ENCODE data around the gene OXSM. TPM values are rescaled to one million over a fixed set of nuclear protein-coding genes. Genes with fewer than 3 reads are reported as not detected.

OXSM gene
- total RNA-seq: 15.5 TPM
- long read RNA-seq, transcript OXSM-201 (3 exons, 1,519 nt): major isoform, 12 of 17 reads
- long read RNA-seq, partial matches to known transcripts: 4 of 17 reads
- long read RNA-seq, other reads (novel, unspliced or antisense): 1 of 17 reads

DNA sequence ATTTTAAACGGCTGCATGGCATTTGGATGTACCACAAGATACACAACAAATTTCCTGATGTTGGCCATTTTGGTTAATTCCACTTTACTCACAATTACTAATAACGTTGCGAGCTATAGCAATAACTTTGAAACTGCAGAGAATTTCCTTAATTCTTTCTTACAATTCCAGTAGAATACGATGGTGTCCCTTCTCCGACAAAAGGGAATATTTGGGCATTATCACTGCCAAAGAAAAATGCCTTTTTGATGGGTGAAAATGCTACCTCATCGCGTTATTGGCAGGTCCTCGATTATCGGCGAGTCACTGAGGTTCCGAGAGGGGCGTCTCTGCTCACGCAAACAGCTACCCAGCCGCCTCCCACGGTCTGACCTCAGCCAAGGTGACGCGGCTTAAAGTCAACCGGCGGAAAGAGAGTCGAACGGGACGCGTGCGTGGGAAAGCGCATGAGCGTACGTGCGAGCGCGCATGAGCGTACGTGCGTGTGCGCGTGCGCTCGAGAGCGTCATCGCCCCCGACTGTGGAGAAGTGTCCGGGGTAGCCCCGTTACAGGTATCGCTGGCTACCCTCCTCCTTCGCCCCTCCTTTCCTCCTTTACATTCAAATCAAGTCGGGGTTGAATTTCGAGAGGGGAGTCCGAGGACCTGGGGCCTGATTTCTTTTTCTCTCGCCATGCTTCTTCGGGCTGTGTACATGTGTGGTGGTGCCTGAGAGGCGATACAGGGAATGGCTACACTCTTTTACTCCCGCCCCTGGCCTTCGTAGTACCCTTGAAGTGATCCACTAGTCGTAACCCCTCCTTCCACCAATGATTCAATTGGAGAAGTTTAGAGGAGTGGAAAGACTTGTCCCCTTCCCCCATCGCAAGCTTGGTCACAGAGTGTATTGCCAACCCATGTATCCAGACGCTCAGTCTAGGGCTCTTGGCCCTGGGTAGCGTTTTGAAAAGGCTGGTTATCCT, at the start of gene OXSM:
Gene OXSM, plus strand, starts transcription at position 495 of the 961 bp plus-strand sequence. CDS start 931 bp downstream, outside the sequence.
- intact Hi-C loops (cut with micrococcal nuclease): loop anchor here (10.0 kb wide), 1 partner anchor 125 kb away; the partner anchor contains the start of gene TOP2B
- DNase-seq (peak; percentile 94), ATAC-seq (peak; percentile 99)

DNA sequence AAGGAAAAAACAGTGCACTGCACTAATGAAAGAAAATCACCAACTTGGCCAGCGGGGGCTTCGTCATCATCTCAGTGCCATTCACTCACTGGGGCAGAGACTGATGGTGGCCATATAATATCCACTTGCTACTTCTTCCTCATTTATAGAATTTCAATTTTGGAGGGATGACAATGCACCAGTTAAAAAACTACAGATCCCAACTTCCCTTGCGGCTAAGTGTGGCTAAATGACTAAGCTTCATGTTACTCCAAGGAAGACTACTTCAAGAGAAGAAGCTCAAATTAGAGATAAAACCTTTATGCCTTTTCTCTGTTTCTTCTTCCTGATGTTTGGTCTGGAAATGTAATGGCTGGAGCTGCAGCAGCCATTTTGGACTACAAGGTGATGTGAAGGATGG, 45.4 kb upstream of the OXSM start:
- intact Hi-C loops (cut with micrococcal nuclease): no loop called here
- no peak for ATAC-seq
- no peak for DNase-seq

DNA sequence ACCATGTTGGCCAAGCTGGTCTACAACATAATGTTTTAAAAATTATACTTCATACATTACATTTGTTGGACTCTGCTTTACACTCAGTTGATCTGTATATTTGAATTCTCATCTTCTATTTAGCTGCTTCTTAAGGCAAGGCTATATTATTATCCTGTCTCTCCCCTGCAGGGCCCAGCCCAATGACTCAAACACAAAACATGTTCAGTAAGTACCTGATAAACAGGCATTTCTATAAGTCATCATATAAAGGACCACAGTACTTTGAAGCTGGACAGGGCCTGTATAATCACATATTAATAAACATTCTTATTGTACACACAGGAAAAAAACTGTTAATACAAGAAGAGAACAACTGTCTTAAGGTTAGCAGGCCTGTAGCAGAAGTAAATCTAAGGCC, 42.9 kb upstream of the OXSM start:
- no peak for DNase-seq
- intact Hi-C loops (cut with micrococcal nuclease): no loop called here
- ATAC-seq: no peak

DNA sequence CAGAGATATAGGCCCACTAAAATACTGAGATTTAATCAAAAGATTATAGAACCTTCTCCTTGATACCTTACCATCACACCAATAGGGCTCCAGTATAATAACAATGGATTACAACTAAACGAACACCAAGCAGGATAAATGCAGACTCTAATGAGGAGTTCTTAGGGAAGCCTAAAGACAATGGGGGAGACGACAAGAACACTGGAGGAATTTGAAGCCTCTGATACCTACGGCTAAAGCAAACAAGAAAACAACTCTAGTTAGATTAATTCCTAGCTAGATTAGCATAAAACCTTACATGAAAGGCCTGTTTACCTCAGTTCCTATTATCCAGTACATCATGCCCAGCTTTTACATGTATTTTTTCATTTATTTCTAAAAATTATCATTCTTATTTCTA, 41.7 kb upstream of the OXSM start:
- DNase-seq (no peak), ATAC-seq (no peak)
- intact Hi-C loops (cut with micrococcal nuclease): no loop called here

DNA sequence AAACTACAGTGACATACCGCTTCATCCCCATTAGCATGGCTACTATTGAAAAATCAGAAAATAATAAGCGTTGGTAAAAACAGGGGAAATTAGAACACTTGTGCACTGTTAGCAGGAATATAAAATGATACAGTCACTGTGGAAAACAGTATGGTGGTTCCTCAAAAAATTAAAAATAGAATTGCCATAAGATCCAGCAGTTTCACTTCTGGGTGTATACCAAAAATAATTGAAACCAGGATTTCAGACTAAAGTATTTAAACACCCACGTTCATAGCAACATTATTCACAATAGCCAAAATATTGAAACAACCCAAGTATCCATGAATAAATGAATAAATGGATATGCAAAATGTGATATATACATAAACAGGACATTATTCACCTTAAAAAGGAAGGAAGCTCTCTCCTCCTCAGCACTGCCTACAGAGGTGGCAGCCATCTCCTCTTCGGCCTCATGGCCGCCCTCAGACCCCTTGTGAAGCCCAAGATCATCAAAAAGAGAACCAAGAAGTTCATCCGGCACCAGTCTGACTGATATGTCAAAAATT, 40.8 kb upstream of the OXSM start:
- DNase-seq (no peak), ATAC-seq (no peak)
- intact Hi-C loops (cut with micrococcal nuclease): no loop called here

DNA sequence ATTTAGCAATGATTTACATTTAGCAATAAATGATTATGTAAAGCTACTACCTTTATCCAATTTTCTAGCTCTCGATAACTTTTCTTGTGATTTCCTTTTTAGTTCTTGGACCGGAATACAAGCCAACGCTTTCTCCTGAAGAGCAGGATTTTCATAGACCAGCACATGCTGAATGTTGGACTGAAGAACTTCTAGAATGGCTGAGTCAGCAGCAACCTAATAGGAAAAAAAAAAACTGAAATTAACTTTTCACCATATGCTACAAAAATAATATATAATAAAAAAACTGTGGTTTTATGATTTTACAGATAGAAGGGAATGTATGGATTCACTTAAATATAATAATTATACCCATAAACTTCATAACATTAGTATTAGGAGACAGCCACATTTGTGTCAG, 38.8 kb upstream of the OXSM start:
- intact Hi-C loops (cut with micrococcal nuclease): no loop called here
- no peak for ATAC-seq
- DNase-seq: no peak

DNA sequence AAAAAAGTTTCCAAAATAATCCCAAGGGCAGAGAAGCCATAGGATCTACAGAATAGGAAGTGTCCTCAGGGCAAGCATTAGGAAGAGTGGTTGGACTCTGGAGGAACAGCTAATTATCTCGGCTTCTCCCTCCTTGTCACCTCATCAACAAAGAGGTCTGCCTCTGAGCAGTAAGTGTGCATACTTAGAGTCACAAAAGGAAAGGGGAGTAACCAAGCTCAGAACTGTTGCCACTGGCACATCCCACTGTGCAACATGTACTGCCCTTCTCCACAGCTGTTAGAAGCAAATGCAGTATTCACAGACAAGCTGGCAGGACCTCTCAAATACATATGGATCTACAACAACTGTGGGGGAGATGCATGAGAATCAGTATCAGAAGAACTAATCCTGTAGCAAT, 38.2 kb upstream of the OXSM start:
- DNase-seq: no peak
- no peak for ATAC-seq
- intact Hi-C loops (cut with micrococcal nuclease): no loop called here

DNA sequence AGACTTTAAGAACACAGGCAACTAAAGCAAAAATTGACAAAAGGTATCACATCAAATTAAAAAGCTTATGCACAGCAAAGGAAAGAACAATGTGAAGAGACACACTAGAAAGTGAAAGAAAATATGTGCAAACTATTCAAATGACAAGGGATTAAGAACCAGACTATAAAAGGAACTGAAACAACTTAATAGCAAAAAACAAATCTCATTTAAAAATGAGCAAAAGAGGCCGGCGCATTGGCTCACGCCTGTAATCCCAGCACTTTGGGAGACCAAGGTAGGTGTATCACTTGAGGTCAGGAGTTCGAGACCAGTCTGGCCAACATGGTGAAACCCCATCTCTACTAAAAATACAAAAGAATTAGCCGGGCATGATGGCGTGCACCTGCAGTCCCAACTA, 21.0 kb upstream of the OXSM start:
- no peak for ATAC-seq
- intact Hi-C loops (cut with micrococcal nuclease): no loop called here
- DNase-seq: no peak

DNA sequence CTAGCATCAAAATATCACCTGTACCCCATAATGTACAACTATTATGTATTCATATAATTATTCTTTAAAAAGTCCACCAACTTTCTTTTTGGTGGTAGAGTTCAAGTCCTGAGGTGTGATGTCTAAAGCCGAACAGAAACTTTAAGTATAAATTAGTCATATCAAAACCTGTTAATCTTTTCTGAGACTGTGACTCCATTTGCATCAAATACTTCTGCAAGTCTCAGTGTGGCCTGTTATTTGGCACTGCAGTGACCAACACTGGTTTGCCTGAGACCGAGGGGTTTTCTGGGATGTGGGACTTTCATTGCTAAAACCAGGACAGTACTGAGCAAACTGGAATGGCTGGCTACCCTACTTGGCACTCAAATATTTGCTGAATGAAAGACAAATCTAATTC, 14.0 kb upstream of the OXSM start:
- DNase-seq: no peak
- no peak for ATAC-seq
- intact Hi-C loops (cut with micrococcal nuclease): no loop called here

DNA sequence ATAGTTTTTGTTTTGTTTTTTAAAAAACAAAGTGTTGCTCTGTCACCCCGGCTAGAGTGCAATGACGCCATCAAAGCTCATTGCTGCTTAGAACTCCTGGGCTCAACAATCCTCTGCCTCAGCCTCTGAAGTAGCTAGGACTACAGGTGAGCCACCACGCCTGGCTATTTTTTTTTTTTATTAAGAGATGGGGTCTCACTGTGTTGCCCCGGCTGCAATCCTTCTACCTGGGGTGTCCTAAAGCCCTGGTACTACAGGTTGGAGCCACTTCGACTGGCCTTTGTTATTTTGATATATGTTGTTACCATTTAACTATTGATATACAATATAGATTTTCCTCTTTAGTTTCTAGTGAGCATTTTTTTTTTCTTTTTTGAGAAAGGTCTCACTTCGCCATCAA, 9.3 kb upstream of the OXSM start:
- intact Hi-C loops (cut with micrococcal nuclease): loop anchor here (10.0 kb wide), 1 partner anchor 116 kb away; the partner anchor contains the start of gene TOP2B
- no peak for ATAC-seq
- no peak for DNase-seq

DNA sequence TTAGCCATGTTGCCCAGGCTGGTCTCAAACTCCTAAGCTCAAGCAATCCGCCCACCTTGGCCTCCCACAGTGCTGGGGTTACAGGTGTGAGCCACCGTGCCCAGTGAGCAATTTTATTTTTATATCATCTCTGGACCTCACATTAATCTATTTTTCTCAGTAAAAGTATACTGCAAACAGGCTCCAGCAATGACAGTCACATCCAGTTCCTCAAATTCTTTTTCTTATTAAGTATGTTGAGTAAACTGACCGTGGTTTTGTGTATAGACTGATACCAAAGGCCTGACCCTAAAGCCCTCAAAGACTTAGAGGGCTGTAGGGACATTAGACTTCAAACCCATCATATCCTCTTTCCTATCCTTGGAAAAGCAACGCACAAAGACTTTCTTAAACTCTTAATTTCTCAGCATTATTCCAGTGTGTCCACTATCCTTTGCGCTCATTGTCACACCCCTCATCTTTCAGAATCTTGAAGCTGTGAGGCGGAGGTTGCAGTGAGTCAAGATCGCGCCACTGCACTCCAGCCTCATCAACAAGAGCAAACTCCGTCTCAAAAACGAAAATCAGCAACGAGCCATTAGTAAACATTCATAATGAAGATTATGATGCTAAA, 8.6 kb upstream of the OXSM start:
- intact Hi-C loops (cut with micrococcal nuclease): loop anchor here (10.0 kb wide), 1 partner anchor 116 kb away; the partner anchor contains the start of gene TOP2B
- ATAC-seq (no peak), DNase-seq (no peak)

DNA sequence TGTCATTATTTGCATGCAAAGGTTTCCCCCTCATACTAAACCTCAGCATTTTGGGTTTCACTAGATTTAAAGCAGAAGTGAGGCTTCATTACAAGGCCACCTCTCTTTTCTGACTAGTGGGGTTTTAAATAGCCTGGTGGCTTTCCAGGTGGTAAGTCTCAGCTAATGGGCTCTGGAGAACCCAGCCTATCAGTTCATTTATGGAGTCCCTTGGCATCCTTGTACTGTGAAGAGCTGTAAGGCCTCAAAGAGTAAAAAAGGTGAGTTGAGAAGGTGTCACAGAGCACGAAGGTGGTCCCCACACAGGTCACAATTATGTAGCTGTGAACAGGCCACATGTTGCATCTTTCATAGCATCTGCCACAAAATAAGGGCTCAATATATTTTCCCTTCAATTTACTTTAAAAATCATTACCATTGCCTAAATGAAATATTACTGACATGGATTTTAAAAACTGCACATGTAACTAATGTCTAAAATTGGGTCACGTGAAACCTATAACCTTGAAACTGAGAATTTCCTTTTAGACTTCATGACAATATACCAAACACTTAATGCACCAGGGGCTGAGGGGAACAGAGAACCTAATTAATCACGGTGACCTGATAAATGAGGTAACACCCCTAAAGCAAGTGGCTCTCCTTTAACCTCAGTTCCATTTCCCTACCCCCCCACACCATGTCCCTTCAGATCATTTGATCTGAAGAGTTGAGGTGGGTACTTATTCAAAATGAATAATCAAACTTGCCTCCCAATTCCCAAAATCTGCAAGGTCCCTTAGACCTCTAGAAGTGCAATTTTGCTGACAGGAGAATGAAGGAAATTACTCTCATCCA, 7.9 kb upstream of the OXSM start:
- ATAC-seq (no peak), DNase-seq (no peak)
- intact Hi-C loops (cut with micrococcal nuclease): loop anchor here (10.0 kb wide), 1 partner anchor 117 kb away; the partner anchor contains the start of gene TOP2B

DNA sequence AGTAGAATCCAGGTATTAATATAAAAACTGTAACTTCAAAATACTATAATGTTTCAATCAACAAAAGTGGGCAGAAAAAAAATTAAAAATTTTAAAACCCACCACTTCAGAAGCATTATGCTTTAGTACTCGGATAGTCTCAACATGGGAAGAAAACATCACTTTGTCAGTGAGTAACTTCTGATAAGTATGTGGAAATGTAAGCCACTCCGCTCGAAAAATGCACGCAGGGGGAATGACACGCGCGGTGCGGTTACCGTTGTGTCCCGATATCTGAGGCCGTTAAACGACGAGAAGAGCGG, 7.3 kb upstream of the OXSM start:
- ATAC-seq (no peak), DNase-seq (no peak)
- intact Hi-C loops (cut with micrococcal nuclease): loop anchor here (10.0 kb wide), 1 partner anchor 118 kb away; the partner anchor contains the start of gene TOP2B

DNA sequence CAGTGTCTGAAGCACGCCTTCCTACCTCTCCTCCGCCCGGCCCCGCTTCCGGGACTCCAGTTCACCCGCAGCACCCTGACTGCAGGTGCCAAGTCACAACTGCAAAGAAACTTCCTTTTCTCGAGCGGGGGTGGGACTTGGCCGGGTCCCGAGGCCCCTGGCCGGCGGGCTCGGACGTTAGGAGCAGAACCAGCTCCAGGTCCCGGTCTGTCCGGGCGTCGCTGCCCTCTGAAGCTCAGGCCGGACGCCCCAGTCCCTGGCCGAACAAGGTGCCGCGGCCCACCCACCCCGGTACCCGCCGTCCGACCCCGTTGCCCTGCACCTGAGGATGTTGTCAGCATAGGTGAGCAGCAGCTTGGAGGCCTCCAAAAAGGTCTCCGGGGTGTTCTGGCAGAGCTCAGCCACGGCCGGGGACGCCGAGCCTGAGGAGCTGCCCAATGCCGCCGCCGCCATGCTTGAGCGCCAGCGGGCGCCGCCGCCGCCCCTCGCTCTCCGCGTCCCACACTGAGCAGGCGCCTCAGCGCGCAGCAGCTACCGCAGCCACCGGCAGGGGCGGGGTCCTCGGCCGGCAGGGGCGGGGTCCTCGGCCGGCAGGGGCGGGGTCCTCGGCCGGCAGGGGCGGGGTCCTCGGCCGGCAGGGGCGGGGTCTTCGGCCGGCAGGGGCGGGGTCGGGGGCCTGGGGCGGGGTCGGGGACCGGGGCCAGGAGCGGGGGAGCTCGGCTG, 6.8 kb upstream of the OXSM start, which contains the start of gene NGLY1:
Gene NGLY1, minus strand, starts transcription at position 506 of the 723 bp plus-strand sequence. Its CDS starts 53 bp downstream, at position 453.
- ATAC-seq (peak; percentile 98), DNase-seq (peak; percentile 94)
- intact Hi-C loops (cut with micrococcal nuclease): loop anchor here (10.0 kb wide), 1 partner anchor 118 kb away; the partner anchor contains the start of gene TOP2B

DNA sequence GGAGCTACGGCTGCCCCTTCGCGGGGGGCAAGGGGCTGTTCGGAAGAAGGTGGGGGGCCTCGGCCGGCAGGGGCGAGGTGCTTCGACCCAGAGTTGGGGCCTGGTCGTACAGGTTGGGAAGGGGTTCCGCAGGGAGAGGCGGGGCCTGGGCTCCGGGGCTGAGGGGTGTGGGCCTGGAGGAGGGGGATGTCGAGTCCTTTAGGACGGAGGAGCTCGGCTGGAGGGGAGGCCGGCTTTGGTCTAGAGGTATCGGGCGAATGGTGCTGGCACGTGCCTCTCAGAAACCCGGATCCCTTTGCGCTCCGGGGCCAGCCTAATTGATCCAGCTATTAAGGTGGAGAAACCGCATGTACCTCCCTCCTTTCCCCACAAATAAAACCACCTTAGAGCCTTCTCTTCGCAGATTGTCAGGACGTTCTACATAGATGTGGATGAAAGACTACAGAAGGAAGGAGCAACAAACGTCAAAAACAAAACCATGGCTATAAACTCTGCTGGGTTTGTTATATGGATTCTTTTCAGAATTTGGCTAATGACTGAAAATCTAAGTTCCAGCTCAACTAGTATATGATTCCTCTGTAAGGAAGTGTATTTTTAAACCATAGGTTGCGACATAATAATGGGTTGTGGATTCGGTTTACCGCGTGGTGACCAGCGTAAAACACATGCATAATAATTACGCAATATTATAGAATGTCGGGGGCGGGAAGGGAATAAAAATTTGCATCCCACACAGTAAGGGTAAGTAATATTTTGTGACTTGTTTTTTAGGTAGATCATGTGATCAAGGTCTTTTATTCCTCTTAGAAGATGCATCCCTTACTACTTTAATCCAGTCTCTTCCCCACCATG, 6.0 kb upstream of the OXSM start:
- peak; percentile 67 for ATAC-seq
- DNase-seq: no peak
- intact Hi-C loops (cut with micrococcal nuclease): loop anchor here (10.0 kb wide), 1 partner anchor 119 kb away; the partner anchor contains the start of gene TOP2B

DNA sequence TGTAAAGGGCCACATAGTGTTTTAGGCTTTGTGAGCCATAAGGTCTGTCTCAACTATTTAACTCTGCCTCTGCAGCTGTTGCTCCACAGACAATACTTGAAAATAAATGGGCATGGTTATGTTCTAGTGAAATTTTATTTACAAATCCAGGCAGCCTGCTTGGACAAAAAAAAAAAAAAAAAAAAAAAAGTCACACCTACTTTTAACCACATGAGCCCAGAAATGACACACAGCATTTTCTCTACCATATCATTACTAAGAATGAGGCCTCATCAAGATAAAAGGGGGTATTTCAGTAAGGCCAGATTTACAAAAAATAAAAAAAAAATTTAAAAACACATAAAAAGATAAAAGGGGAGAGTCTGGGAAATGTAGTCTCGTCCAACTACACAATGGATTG, 4.9 kb upstream of the OXSM start:
- intact Hi-C loops (cut with micrococcal nuclease): loop anchor here (10.0 kb wide), 1 partner anchor 120 kb away; the partner anchor contains the start of gene TOP2B
- no peak for ATAC-seq

DNA sequence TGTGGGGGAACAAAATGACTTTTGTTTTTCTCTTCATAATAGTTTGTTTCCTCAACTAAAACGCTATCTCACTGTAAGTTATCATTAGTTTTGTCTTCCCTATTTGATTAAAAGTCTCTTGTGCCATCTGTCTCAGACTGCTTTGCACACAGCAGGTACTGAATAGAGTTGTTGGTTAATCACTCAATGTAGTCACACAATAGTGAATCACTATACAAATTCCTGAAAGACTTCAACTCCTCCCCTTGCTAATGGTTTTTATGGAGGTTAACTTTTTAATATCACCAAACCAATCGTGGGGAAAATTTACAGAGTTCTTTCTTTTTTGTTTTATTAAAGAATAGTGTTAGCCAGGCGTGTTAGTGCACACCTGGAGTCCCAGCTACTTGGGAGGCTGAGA, 4.1 kb upstream of the OXSM start:
- no peak for ATAC-seq
- DNase-seq: no peak
- intact Hi-C loops (cut with micrococcal nuclease): loop anchor here (10.0 kb wide), 1 partner anchor 121 kb away; the partner anchor contains the start of gene TOP2B

More for the DNA sequence above, 4.9 kb upstream of the OXSM start:
- no peak for DNase-seq

Measured in left ventricle myocardium superior (tissue), 1 donor.